Purkinje cell (primary cell): ENCODE data around the gene ERO1B. TPM values are rescaled to one million over a fixed set of nuclear protein-coding genes. Genes with fewer than 3 reads are reported as not detected.

Experiments used
- polyA plus RNA-seq: library from polyadenylated mRNA; unstranded; fragments of >200 nt; fragmentation: Nextera tagmentation; gene quantifications from 2 replicates; pipeline ENCODE4 v1.2.1, GENCODE V29; 2014

ERO1B gene, protein sequence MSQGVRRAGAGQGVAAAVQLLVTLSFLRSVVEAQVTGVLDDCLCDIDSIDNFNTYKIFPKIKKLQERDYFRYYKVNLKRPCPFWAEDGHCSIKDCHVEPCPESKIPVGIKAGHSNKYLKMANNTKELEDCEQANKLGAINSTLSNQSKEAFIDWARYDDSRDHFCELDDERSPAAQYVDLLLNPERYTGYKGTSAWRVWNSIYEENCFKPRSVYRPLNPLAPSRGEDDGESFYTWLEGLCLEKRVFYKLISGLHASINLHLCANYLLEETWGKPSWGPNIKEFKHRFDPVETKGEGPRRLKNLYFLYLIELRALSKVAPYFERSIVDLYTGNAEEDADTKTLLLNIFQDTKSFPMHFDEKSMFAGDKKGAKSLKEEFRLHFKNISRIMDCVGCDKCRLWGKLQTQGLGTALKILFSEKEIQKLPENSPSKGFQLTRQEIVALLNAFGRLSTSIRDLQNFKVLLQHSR
- 13.4 and 13.6 TPM in 2 replicates for polyA plus RNA-seq

DNA sequence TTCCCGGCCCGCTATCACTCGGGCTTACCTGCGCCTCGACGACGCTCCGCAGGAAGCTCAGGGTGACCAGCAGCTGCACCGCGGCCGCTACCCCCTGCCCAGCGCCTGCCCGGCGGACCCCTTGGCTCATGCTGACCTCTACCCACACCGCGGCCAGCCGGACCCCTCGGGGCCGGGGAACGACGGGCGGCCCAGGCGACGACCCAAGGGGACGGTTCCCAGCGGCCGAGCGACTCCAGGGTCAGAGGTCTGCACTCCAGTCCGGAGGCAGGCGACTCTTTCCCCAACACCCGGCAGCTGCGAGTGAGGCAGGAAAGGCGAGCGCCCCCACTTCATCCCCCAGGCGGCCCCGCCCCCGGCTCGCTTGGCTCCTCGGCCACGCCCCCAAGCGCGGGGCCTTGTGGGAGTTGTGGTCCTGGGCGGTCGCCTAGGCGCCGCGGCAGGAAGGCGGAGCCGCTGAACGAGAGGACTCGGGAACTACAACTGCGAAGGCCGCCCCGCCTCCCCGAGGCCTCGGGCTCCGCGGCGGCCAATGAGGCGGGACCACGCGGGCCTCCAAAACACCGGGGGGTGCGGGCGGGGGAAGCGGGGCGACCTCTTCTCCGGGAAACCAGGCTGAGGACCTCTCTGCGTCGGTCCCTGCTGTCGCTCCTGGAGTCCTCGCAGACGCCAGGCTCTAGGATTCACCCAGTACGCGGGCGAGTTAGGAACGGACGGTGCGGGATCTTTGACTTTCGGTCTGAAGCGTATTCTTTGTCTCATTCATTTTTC lies at the start of gene ERO1B:
Gene ERO1B, minus strand, starts transcription at position 305 of the 771 bp plus-strand sequence. Its CDS starts 175 bp downstream, at position 130.

Other genes starting within 250 kb of the ERO1B start
- gene NID1, start 216.9 kb downstream of the ERO1B start, polyA plus RNA-seq, result 0.56 and 0.77 TPM in 2 replicates
- gene GPR137B, start 139.4 kb downstream of the ERO1B start, polyA plus RNA-seq, result 45.2 and 45.6 TPM in 2 replicates
- gene EDARADD, start 112.3 kb upstream of the ERO1B start, polyA plus RNA-seq, result not detected in 2 replicates
- 75.1 and 90.5 TPM in 2 replicates for gene LGALS8, start 242.0 kb upstream of the ERO1B start, polyA plus RNA-seq